ENCODE data around the gene RPH3AL. TPM values are rescaled to one million over a fixed set of nuclear protein-coding genes. Genes with fewer than 3 reads are reported as not detected.
"Not testable (repeated sequence)": the region's sequence is repeated elsewhere in the genome, so short reads cannot be mapped to it uniquely, and the experiment has no call there.

Gene RPH3AL
- total RNA-seq, 6 experiments from 2014 or later = 17.6 to 74.0 (median 25.7) TPM

- H3K4me3 ChIP-seq = no peak overlapping the region
- H3K27ac ChIP-seq = no peak overlapping the region
- intact Hi-C loops (cut with DNase I) = no loop called here
- peak in 1 of 3 donors; percentile 31 for DNase-seq
- H3K36me3 ChIP-seq = no peaks in the 10 kb centered on the region
- peaks cover 0 to 14% (median 5%) of the 10 kb centered on the region in 4 donors for H3K4me1 ChIP-seq
- no peak for TF ChIP-seq POLR2A (IDR thresholded peaks at IDR 0.05)
- TF ChIP-seq CTCF (IDR thresholded peaks at IDR 0.05) = no peak
- H3K27me3 ChIP-seq = no peaks in the 10 kb centered on the region
- H3K9me3 ChIP-seq = no peaks in the 10 kb centered on the region
- ATAC-seq = no peak
- 87% methylated on average over 3 of the region's 23 CpGs for WGBS (ENCODE audit: insufficient coverage, low coverage, low lambda C conversion rate, missing lambda C conversion rate)
Measured at GRCh38 chr17:202501-202951, 150.1 kb downstream of the RPH3AL start.

GRCh38 chr17:201736-202135, 150.9 kb downstream of the RPH3AL start:
- H3K4me3 ChIP-seq; intact Hi-C loops (cut with DNase I); H3K9me3 ChIP-seq; H3K36me3 ChIP-seq; DNase-seq; ATAC-seq; H3K27me3 ChIP-seq; H3K27ac ChIP-seq: not testable (repeated sequence)
- WGBS (ENCODE audit: insufficient coverage, low coverage, low lambda C conversion rate, missing lambda C conversion rate) = 40% methylated on average over 6 of the region's 13 CpGs
- peaks cover 0 to 14% (median 5%) of the 10 kb centered on the region in 4 donors for H3K4me1 ChIP-seq

- 82% methylated on average over 8 of the region's 16 CpGs for WGBS (ENCODE audit: insufficient coverage, low coverage, low lambda C conversion rate, missing lambda C conversion rate)
- H3K4me3 ChIP-seq; H3K36me3 ChIP-seq; intact Hi-C loops (cut with DNase I); H3K27ac ChIP-seq; ATAC-seq; H3K27me3 ChIP-seq; DNase-seq; H3K9me3 ChIP-seq: not testable (repeated sequence)
- H3K4me1 ChIP-seq = peaks cover 0 to 14% (median 5%) of the 10 kb centered on the region in 4 donors
Measured at GRCh38 chr17:201257-201656, 151.3 kb downstream of the RPH3AL start.

GRCh38 chr17:200586-200985, 152.0 kb downstream of the RPH3AL start:
- Histone ChIP-seq H3K36me3 (no peaks in the 10 kb centered on the region), H3K4me1 (peaks cover 0 to 14% (median 5%) of the 10 kb centered on the region in 4 donors), H3K4me3 (no peak overlapping the region), H3K27me3 (no peaks in the 10 kb centered on the region), H3K27ac (no peak overlapping the region), H3K9me3 (no peaks in the 10 kb centered on the region)
- WGBS (ENCODE audit: insufficient coverage, low coverage, low lambda C conversion rate, missing lambda C conversion rate) = 77% methylated on average over 8 of the region's 10 CpGs
- no peak for TF ChIP-seq POLR2A (IDR thresholded peaks at IDR 0.05)
- no peak for TF ChIP-seq CTCF (IDR thresholded peaks at IDR 0.05)
- DNase-seq (no peak), ATAC-seq (peak in 1 of 4 donors; percentile 2)
- intact Hi-C loops (cut with DNase I) = no loop called here

GRCh38 chr17:199806-200545, 152.6 kb downstream of the RPH3AL start:
- TF ChIP-seq CTCF (IDR thresholded peaks at IDR 0.05) = no peak
- TF ChIP-seq POLR2A (IDR thresholded peaks at IDR 0.05) = no peak
- peak overlapping the region in 2 of 3 donors; percentile 18 to 29 for H3K27ac ChIP-seq
- DNase-seq = peak in 2 of 3 donors; percentile 74 to 88

More at GRCh38 chr17:199806-200545, 152.6 kb downstream of the RPH3AL start:
- Histone ChIP-seq H3K4me3 (no peak overlapping the region), H3K4me1 (peaks cover 0 to 14% (median 5%) of the 10 kb centered on the region in 4 donors), H3K36me3 (no peaks in the 10 kb centered on the region), H3K27me3 (no peaks in the 10 kb centered on the region), H3K9me3 (no peaks in the 10 kb centered on the region)
- intact Hi-C loops (cut with DNase I) = no loop called here
- peak; percentile 65 to 86 (median 70) for ATAC-seq
- 2% methylated on average over 4 of the region's 14 CpGs for WGBS (ENCODE audit: insufficient coverage, low coverage, low lambda C conversion rate, missing lambda C conversion rate)

Measured in right lobe of liver (tissue), 6 donors.